ENCODE results near the gene CABLES1. TPM values are rescaled to one million over a fixed set of nuclear protein-coding genes. Genes with fewer than 3 reads are reported as not detected.
"Not testable (repeated sequence)": the region's sequence is repeated elsewhere in the genome, so short reads cannot be mapped to it uniquely, and the experiment has no call there.

The CABLES1 gene
- polyA plus RNA-seq, 3 donors, result 25.2 to 26.4 (median 25.8) TPM

- not testable (repeated sequence) for DNase-seq (ENCODE audit: extremely low read depth in 1 of 11, low read depth in 9 of 11, low spot score in 4 of 11)
Measured at GRCh38 chr18:23269068-23269467, 133.8 kb downstream of the CABLES1 start.

GRCh38 chr18:23269928-23270327 lies 134.6 kb downstream of the CABLES1 start:
- DNase-seq (ENCODE audit: extremely low read depth in 1 of 11, low read depth in 9 of 11, low spot score in 4 of 11), result no peak

- DNase-seq (ENCODE audit: extremely low read depth in 1 of 11, low read depth in 9 of 11, low spot score in 4 of 11), result no peak
Measured at GRCh38 chr18:23270986-23271680, 135.8 kb downstream of the CABLES1 start.

- DNase-seq (ENCODE audit: extremely low read depth in 1 of 11, low read depth in 9 of 11, low spot score in 4 of 11), result no peak
Measured at GRCh38 chr18:23272498-23273232, 137.4 kb downstream of the CABLES1 start.

- DNase-seq (ENCODE audit: extremely low read depth in 1 of 11, low read depth in 9 of 11, low spot score in 4 of 11), result no peak
Measured at GRCh38 chr18:23273443-23273966, 138.2 kb downstream of the CABLES1 start.

GRCh38 chr18:23274638-23275482 lies 139.6 kb downstream of the CABLES1 start:
- no peak for DNase-seq (ENCODE audit: extremely low read depth in 1 of 11, low read depth in 9 of 11, low spot score in 4 of 11)

GRCh38 chr18:23276451-23276850 lies 141.2 kb downstream of the CABLES1 start:
- DNase-seq (ENCODE audit: extremely low read depth in 1 of 11, low read depth in 9 of 11, low spot score in 4 of 11), result no peak

- DNase-seq (ENCODE audit: extremely low read depth in 1 of 11, low read depth in 9 of 11, low spot score in 4 of 11), result no peak
Measured at GRCh38 chr18:23277399-23277798, 142.1 kb downstream of the CABLES1 start.

- no peak for DNase-seq (ENCODE audit: extremely low read depth in 1 of 11, low read depth in 9 of 11, low spot score in 4 of 11)
Measured at GRCh38 chr18:23279931-23280330, 144.6 kb downstream of the CABLES1 start.

GRCh38 chr18:23280844-23281243 lies 145.6 kb downstream of the CABLES1 start:
- DNase-seq (ENCODE audit: extremely low read depth in 1 of 11, low read depth in 9 of 11, low spot score in 4 of 11), result no peak

GRCh38 chr18:23281626-23282436 lies 146.5 kb downstream of the CABLES1 start:
- DNase-seq (ENCODE audit: extremely low read depth in 1 of 11, low read depth in 9 of 11, low spot score in 4 of 11), result no peak

GRCh38 chr18:23282437-23282781 lies 147.1 kb downstream of the CABLES1 start:
- DNase-seq (ENCODE audit: extremely low read depth in 1 of 11, low read depth in 9 of 11, low spot score in 4 of 11), result no peak

- no peak for DNase-seq (ENCODE audit: extremely low read depth in 1 of 11, low read depth in 9 of 11, low spot score in 4 of 11)
Measured at GRCh38 chr18:23283916-23284430, 148.7 kb downstream of the CABLES1 start.

- DNase-seq (ENCODE audit: extremely low read depth in 1 of 11, low read depth in 9 of 11, low spot score in 4 of 11), result no peak
Measured at GRCh38 chr18:23284629-23285028, 149.3 kb downstream of the CABLES1 start.

- not testable (repeated sequence) for DNase-seq (ENCODE audit: extremely low read depth in 1 of 11, low read depth in 9 of 11, low spot score in 4 of 11)
Measured at GRCh38 chr18:23285581-23285980, 150.3 kb downstream of the CABLES1 start.

- DNase-seq (ENCODE audit: extremely low read depth in 1 of 11, low read depth in 9 of 11, low spot score in 4 of 11), result no peak
Measured at GRCh38 chr18:23291456-23292205, 156.3 kb downstream of the CABLES1 start.

- no peak for DNase-seq (ENCODE audit: extremely low read depth in 1 of 11, low read depth in 9 of 11, low spot score in 4 of 11)
Measured at GRCh38 chr18:23300231-23300805, 165.0 kb downstream of the CABLES1 start.

- no peak for DNase-seq (ENCODE audit: extremely low read depth in 1 of 11, low read depth in 9 of 11, low spot score in 4 of 11)
Measured at GRCh38 chr18:23301972-23302371, 166.7 kb downstream of the CABLES1 start.

Measured in renal cortex interstitium (tissue), 11 donors.